GM04503 (cell line): ENCODE data around the gene PPP1R12C.
A peak's percentile ranks its signal among the peaks of the same experiment; 100 is the strongest.

Source experiments
- DNase-seq: peaks from one replicate; pipeline ENCODE4 v3.0.0-alpha.2; 2012; ENCODE audit warnings: low read depth

The PPP1R12C gene

DNA sequence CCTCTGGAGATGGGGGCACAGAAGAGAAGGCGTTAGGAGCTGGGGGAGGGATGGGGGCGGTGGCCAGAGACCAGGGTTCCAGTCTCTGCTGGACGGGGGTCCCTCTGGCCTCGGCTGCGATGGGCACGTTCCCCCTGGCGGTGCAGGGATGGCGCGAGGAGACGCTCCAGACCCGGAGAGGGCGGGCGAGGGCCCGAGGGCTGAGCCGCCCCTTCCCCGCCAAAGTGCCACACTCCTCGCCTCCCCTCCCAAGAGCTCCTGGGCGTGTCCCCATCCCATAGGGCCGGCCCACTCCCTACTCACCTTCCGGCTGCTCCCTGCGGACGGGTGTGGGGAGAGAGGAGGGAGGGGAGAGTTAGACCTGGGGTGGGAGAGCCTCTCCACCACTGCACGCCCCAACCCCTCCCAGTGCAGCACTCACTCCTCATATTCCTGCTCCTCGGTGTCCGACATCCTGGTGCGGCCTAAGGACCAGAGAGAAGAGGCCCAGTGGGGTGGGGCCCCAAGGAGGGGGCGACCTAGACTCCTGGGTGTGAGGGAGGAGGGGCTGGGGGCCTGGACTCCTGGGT, 29.4 kb upstream of the PPP1R12C start:
- DNase-seq = no peak

DNA sequence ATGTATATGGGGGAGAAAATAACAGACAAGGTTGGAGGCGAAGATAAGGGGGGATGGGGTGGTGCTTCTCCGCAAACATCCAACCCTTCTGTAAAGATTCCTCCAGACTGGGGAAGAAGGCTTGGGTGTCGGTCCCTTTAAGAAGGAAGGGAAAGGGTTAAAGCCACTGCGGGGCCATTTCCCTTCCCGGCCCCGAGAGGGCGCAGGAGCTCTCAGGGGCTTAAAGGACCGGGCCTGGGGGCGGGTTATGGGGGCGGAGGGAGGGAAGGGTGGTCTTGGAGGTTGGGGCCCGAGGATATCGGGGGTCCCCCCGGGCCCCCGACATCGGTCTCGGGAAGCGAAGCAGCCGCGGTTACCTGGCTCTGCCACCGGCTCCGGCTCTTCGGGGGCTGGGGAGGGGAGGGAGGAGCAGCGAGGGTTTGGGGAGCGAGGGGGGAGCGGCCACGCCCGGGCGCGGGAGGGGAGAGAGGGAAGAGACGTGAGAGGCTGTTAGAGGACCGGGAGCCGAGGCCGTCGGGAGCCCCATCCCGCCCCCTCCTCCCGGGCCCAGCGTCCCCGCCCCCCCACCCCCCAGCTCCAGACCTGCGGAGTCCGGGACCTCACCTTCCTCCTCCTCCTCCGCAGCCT, 28.8 kb upstream of the PPP1R12C start:
- DNase-seq = no peak

DNA sequence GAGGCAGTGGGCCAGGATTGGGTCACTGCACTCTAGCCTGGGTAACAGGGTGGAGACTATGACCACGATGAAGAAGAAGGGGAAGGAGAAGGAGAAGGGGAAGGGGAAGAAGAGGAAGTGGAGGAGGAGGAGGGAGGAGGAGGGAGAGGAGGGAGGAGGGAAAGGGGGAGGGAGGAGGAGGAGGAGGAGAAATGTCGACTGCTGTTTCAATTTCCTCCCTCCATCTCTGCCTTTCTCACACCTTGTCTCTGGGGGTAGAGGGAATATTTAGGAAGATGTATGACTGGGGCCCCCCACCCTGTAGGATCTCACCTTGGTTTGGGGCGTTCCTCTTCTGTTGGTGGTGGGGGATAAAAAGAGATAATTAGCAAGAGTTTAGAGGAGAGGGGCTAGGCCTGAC, 27.8 kb upstream of the PPP1R12C start:
- no peak for DNase-seq

DNA sequence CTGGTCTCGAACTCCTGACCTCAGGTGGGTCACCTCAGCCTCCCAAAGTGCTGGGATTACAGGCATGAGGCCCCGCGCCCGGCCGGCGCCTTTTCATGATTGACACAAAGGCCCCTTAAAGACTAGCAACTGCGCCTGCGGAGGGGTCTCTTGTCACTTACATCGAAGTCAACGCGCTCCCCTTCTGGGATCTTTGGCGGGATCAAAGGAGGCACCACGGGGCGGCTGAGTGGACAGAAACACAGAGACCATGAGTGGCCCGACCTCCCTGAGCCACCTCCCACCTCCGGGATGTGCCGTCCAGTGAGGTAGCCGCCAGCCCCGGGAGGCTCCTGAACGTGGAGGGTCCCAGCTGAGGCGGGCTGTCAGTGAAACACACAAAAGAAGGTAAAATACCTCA, 24.3 kb upstream of the PPP1R12C start:
- DNase-seq = no peak

DNA sequence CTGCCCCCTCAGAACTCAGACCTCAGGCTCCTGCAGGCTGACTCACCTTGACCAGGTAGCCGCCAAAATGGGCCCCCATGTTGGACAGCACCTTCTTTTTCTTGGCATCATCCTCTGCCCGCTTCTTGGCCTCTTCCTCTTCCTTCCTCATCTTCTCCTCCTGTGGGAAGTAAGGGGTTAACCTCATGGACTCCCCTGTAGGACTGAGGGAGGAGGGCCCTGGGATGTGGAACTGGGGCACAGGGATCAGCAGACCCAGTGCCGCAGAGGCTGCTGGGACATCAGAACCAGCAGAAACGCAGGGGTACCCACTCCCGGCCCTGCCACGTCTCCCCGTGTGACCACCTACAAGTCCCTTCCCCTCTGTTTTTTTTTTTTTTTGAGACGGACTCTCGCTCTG, 20.5 kb upstream of the PPP1R12C start:
- DNase-seq = no peak

GRCh38 chr19:55136399-55137102, 19.1 kb upstream of the PPP1R12C start:
- DNase-seq = no peak

GRCh38 chr19:55134736-55135135, 17.3 kb upstream of the PPP1R12C start:
- no peak for DNase-seq

DNA sequence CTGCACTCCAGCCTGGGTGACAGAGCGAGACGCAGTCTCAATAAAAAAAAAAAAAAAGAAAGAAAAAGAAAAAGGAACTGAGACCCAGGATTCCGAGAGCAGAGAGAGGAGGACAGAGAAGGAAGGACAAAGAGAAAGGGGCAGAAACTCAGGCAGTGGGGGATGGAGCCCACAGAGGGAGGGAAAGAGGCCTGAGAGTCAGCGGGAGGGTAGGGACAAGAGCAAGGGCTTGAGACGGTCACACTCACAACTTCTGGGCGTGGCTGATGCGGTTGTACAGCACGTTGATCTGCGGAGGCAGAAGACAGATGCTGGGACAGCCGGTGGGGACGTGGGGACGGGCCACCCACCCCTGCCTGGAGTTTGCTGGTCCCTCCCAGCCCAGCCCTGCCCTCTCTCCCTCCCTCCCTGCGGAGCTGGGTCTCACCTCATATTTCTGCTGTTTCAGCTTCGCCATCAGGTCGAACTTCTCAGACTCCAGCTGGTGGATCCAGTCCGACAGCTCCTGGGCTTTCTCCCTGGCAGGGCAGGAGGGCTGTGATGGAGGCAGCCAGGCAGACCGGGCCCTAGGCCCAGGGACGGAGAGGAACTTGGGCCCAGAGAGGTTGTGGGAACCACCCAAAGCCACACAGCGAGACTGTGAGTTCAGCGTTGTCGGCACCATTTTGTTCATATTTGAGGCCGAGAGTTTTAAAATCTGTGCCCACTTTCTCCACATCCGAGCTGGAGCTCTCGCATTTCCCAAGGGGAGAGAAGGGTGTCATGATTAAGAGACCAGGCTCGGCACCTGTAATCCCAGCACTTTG, 16.4 kb upstream of the PPP1R12C start:
- no peak for DNase-seq

GRCh38 chr19:55132453-55133129, 15.2 kb upstream of the PPP1R12C start:
- DNase-seq = no peak

GRCh38 chr19:55131421-55131820, 14.0 kb upstream of the PPP1R12C start:
- DNase-seq = peak; percentile 27

DNA sequence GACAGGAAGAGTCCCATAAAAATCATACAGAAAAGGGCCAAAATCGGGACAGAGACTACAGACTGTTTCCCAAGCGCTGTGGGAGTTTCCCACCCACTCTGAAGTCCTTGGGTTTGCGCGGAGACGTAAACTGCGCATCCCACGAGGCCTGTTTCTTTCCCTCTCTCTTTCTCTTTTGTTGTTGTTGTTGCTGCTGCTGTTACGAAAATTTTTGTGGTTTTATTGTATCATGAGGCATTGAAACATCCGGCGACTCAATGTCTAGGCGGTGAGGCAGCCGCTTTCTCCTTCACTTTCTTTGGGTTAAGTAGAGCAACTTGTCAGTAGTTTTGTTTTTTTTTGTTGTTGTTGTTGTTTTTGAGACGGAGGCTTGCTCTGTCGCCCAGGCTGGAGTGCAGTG, 1.6 kb upstream of the PPP1R12C start:
- DNase-seq = no peak

DNA sequence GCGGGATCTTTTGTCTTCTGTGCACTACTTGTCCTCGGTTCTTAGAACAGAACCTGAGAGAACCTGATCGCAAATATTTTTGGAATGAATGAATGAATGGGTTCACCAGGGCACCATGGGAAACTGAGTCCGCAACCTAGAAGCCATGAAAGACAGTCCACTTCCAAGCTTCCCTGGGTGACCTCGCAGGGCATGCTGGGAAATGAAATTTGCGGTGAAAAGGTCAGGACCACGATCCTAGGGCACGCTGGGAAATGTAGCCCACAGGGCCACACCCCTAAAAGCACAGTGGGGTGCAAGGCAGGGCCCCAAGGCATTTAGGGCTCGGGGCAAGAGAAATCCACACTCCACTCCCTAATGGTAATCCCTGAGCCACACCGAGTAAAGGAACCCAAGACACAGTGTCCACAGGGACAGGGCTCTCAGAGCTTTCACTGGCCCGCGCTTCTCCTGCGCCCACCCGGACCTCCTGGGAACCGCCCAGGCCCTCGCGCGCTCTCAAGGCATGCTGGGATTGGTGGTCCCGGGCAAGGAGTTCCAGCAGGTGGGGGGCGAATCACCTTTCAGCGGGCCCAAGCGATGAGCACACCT, 1.1 kb upstream of the PPP1R12C start:
- DNase-seq = no peak

GRCh38 chr19:55117663-55118391, 390 bp upstream of the PPP1R12C start:
- peak; percentile 95 for DNase-seq

- DNase-seq = peak; percentile 34
Measured at GRCh38 chr19:55116232-55116858, 1.1 kb downstream of the PPP1R12C start.

- no peak for DNase-seq
Measured at GRCh38 chr19:55115446-55116065, 1.9 kb downstream of the PPP1R12C start.

GRCh38 chr19:55114566-55115145, 2.8 kb downstream of the PPP1R12C start:
- no peak for DNase-seq

DNA sequence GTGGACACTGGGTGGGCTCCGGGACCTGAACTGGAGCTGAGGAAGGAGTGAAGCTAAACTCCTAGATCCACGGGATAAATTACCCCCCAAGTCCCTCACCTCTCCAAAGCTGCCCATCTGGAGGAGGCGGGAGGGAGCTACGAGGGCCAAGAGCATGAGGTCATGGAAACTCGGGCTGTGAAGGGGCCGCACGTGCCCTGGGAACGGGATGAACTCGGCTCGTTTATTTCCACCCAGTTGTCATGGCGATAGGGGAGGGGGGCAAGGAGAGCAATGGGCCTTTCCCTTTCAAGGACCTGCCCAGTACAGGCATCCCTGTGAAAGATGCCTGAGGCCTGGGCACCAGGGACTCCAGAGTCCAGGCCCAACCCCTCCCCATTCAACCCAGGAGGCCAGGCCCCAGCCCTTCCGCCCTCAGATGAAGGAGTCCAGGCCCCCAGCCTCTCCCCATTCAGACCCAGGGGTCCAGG, 3.8 kb downstream of the PPP1R12C start:
- DNase-seq = peak; percentile 69

DNA sequence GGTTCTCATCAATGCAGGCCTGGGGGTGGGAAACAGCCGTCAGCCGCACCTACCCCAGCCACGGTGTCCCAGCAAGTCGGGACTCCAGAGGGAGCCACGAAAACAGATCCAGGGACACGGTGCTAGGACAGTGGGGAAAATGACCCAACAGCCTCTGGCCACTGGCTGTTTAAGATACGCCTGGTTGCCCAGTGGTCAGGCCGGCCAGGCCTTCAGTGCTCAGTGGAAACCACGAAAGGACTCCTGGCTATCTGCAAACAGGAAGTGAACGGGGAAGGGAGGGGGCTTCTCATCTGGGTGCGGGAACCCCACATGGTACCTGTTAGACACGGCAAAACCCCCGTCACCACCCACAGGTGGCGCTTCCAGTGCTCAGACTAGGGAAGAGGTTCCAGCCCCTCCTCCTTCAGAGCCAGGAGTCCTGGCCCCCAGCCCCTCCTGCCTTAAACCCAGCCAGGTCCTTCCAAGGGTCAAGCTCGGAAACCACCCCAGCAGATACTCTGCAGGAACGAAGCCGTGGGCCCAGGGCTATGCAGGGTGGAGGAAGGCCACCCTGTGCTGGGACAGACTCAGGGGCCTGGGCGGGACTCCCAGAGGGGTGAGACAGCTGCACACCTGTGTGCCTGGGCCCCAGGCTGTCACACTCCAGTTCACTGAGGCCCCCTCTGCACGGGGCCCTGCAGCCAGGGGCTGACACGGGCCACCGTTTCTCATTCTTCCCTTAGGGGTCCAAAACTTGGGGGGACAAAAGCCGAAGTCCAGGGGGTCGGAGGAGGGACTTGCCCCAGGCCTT, 4.5 kb downstream of the PPP1R12C start:
- DNase-seq = no peak

- DNase-seq = no peak
Measured at GRCh38 chr19:55112246-55112776, 5.1 kb downstream of the PPP1R12C start.
